Stomach smooth muscle (tissue), 2 donors: ENCODE data around the gene DCAF16.

ENCODE experiments used
- H3K27ac ChIP-seq: one replicate; pipeline ENCODE4 v1.7.0; 2013; ENCODE audit warnings: mild to moderate bottlenecking, low read length, inconsistent platforms
- H3K27me3 ChIP-seq, 2 donors: one replicate each; pipeline ENCODE4 v1.7.0; 2013; ENCODE audit warnings: low read length in 2 of 2; ENCODE audit not compliant: insufficient read depth in 2 of 2, control insufficient read depth in 1 of 2
- H3K36me3 ChIP-seq, 2 donors: one replicate each; pipeline ENCODE4 v1.7.0; 2013; ENCODE audit warnings: low read length in 2 of 2; ENCODE audit not compliant: control insufficient read depth in 2 of 2, insufficient read depth in 2 of 2
- H3K4me1 ChIP-seq: one replicate; pipeline ENCODE4 v1.7.0; 2013; ENCODE audit warnings: low read length; ENCODE audit not compliant: control insufficient read depth, insufficient read depth
- H3K4me3 ChIP-seq, 2 donors: one replicate each; pipeline ENCODE4 v1.7.0; 2013; ENCODE audit warnings: low read length in 2 of 2
- H3K9ac ChIP-seq, 2 donors: one replicate each; pipeline ENCODE4 v1.7.0; 2013; ENCODE audit warnings: low read length in 2 of 2, mild to moderate bottlenecking in 1 of 2
- H3K9me3 ChIP-seq, 2 donors: one replicate each; pipeline ENCODE4 v1.7.0; 2013; ENCODE audit warnings: low read length in 2 of 2; ENCODE audit not compliant: control insufficient read depth in 2 of 2
- donor health status: healthy.
- donor health status: Pancreatic carcinoma.

The DCAF16 gene

GRCh38 chr4:17765514-17766286, 44.9 kb downstream of the DCAF16 start:
- no peak overlapping the region for H3K27ac ChIP-seq
- H3K9me3 ChIP-seq: no peaks in the 10 kb centered on the region
- no peak overlapping the region for H3K4me3 ChIP-seq
- H3K9ac ChIP-seq: no peak overlapping the region
- no peaks in the 10 kb centered on the region for H3K36me3 ChIP-seq
- H3K27me3 ChIP-seq: no peaks in the 10 kb centered on the region
- no peaks in the 10 kb centered on the region for H3K4me1 ChIP-seq

GRCh38 chr4:17763931-17764330, 46.6 kb downstream of the DCAF16 start:
- no peaks in the 10 kb centered on the region for H3K9me3 ChIP-seq
- H3K4me1 ChIP-seq: no peaks in the 10 kb centered on the region
- H3K9ac ChIP-seq: no peak overlapping the region
- no peaks in the 10 kb centered on the region for H3K36me3 ChIP-seq
- H3K4me3 ChIP-seq: no peak overlapping the region
- H3K27ac ChIP-seq: no peak overlapping the region
- H3K27me3 ChIP-seq: no peaks in the 10 kb centered on the region

GRCh38 chr4:17763416-17763815, 47.1 kb downstream of the DCAF16 start:
- no peak overlapping the region for H3K9ac ChIP-seq
- no peaks in the 10 kb centered on the region for H3K27me3 ChIP-seq
- H3K9me3 ChIP-seq: no peaks in the 10 kb centered on the region
- H3K4me3 ChIP-seq: no peak overlapping the region
- H3K4me1 ChIP-seq: no peaks in the 10 kb centered on the region
- no peaks in the 10 kb centered on the region for H3K36me3 ChIP-seq
- no peak overlapping the region for H3K27ac ChIP-seq

GRCh38 chr4:17762726-17763125, 47.8 kb downstream of the DCAF16 start:
- no peaks in the 10 kb centered on the region for H3K27me3 ChIP-seq
- H3K9ac ChIP-seq: no peak overlapping the region
- no peak overlapping the region for H3K4me3 ChIP-seq
- no peaks in the 10 kb centered on the region for H3K4me1 ChIP-seq
- no peak overlapping the region for H3K27ac ChIP-seq
- no peaks in the 10 kb centered on the region for H3K9me3 ChIP-seq
- H3K36me3 ChIP-seq: no peaks in the 10 kb centered on the region

GRCh38 chr4:17761062-17761461, 49.5 kb downstream of the DCAF16 start:
- Histone ChIP-seq H3K9ac (no peak overlapping the region), H3K36me3 (no peaks in the 10 kb centered on the region), H3K27me3 (no peaks in the 10 kb centered on the region), H3K4me3 (no peak overlapping the region), H3K27ac (no peak overlapping the region), H3K4me1 (no peaks in the 10 kb centered on the region), H3K9me3 (no peaks in the 10 kb centered on the region)

- H3K9ac ChIP-seq: no peak overlapping the region
- no peaks in the 10 kb centered on the region for H3K27me3 ChIP-seq
Measured at GRCh38 chr4:17760626-17761025, 49.9 kb downstream of the DCAF16 start.

GRCh38 chr4:17758485-17758884, 52.1 kb downstream of the DCAF16 start:
- no peak overlapping the region for H3K9ac ChIP-seq

More at GRCh38 chr4:17760626-17761025, 49.9 kb downstream of the DCAF16 start:
- no peaks in the 10 kb centered on the region for H3K9me3 ChIP-seq
- H3K4me3 ChIP-seq: no peak overlapping the region
- no peaks in the 10 kb centered on the region for H3K4me1 ChIP-seq
- H3K27ac ChIP-seq: no peak overlapping the region
- no peaks in the 10 kb centered on the region for H3K36me3 ChIP-seq

GRCh38 chr4:17757621-17758020, 52.9 kb downstream of the DCAF16 start:
- Histone ChIP-seq H3K27me3 (no peaks in the 10 kb centered on the region), H3K27ac (no peak overlapping the region), H3K9ac (no peak overlapping the region), H3K4me1 (no peaks in the 10 kb centered on the region), H3K36me3 (no peaks in the 10 kb centered on the region), H3K9me3 (no peaks in the 10 kb centered on the region), H3K4me3 (no peak overlapping the region)

More at GRCh38 chr4:17758485-17758884, 52.1 kb downstream of the DCAF16 start:
- Histone ChIP-seq H3K4me1 (no peaks in the 10 kb centered on the region), H3K9me3 (no peaks in the 10 kb centered on the region), H3K27me3 (no peaks in the 10 kb centered on the region), H3K36me3 (no peaks in the 10 kb centered on the region), H3K27ac (no peak overlapping the region), H3K4me3 (no peak overlapping the region)

GRCh38 chr4:17753646-17754045, 56.9 kb downstream of the DCAF16 start:
- Histone ChIP-seq H3K4me3 (no peak overlapping the region), H3K27me3 (no peaks in the 10 kb centered on the region), H3K36me3 (no peaks in the 10 kb centered on the region), H3K9ac (no peak overlapping the region), H3K9me3 (no peaks in the 10 kb centered on the region), H3K27ac (no peak overlapping the region), H3K4me1 (no peaks in the 10 kb centered on the region)
